ENCODE measurements around the gene AOX1.
A peak's percentile ranks its signal among the peaks of the same experiment; 100 is the strongest.
"Not testable (repeated sequence)": the region's sequence is repeated elsewhere in the genome, so short reads cannot be mapped to it uniquely, and the experiment has no call there.

AOX1 gene

GRCh38 chr2:200670313-200670712 is 84.5 kb downstream of the AOX1 start:
- no peak for DNase-seq

GRCh38 chr2:200670751-200671150 is 84.9 kb downstream of the AOX1 start:
- DNase-seq: no peak

- DNase-seq: no peak
These were observed 87.4 kb downstream of the AOX1 start for GRCh38 chr2:200673191-200673590.

- DNase-seq: no peak
These were observed 89.0 kb downstream of the AOX1 start for GRCh38 chr2:200674837-200675236.

GRCh38 chr2:200677171-200677570 is 91.4 kb downstream of the AOX1 start:
- no peak for DNase-seq

- DNase-seq: no peak
These were observed 92.1 kb downstream of the AOX1 start for GRCh38 chr2:200677721-200678532.

GRCh38 chr2:200679127-200679526 is 93.3 kb downstream of the AOX1 start:
- no peak for DNase-seq

GRCh38 chr2:200679535-200679934 is 93.7 kb downstream of the AOX1 start:
- no peak for DNase-seq

GRCh38 chr2:200681697-200682096 is 95.9 kb downstream of the AOX1 start:
- no peak for DNase-seq

GRCh38 chr2:200682407-200682806 is 96.6 kb downstream of the AOX1 start:
- not testable (repeated sequence) for DNase-seq

GRCh38 chr2:200687922-200688920 is 102.4 kb downstream of the AOX1 start:
- no peak for DNase-seq

- DNase-seq: no peak
These were observed 103.3 kb downstream of the AOX1 start for GRCh38 chr2:200689115-200689514.

GRCh38 chr2:200693836-200694470 is 108.1 kb downstream of the AOX1 start:
- DNase-seq: no peak

- no peak for DNase-seq
These were observed 109.4 kb downstream of the AOX1 start for GRCh38 chr2:200695191-200695590.

- DNase-seq: no peak
These were observed 109.8 kb downstream of the AOX1 start for GRCh38 chr2:200695601-200696000.

GRCh38 chr2:200698217-200698616 is 112.4 kb downstream of the AOX1 start:
- no peak for DNase-seq

- no peak for DNase-seq
These were observed 113.5 kb downstream of the AOX1 start for GRCh38 chr2:200699310-200699709.

- DNase-seq: no peak
These were observed 115.0 kb downstream of the AOX1 start for GRCh38 chr2:200700856-200701255.

GRCh38 chr2:200702044-200702443 is 116.2 kb downstream of the AOX1 start:
- no peak for DNase-seq

- DNase-seq: no peak
These were observed 116.9 kb downstream of the AOX1 start for GRCh38 chr2:200702646-200703118.

- DNase-seq: peak; percentile 82
These were observed 117.5 kb downstream of the AOX1 start for GRCh38 chr2:200703127-200703925.

Measured in midbrain (tissue), 1 donor.